Measurements from ENCODE around the gene NHSL2. TPM values are rescaled to one million over a fixed set of nuclear protein-coding genes. Genes with fewer than 3 reads are reported as not detected.
A peak's percentile ranks its signal among the peaks of the same experiment; 100 is the strongest.

NHSL2 gene
- total RNA-seq, 1 donor from 2014 or later = 4.7 TPM

DNA sequence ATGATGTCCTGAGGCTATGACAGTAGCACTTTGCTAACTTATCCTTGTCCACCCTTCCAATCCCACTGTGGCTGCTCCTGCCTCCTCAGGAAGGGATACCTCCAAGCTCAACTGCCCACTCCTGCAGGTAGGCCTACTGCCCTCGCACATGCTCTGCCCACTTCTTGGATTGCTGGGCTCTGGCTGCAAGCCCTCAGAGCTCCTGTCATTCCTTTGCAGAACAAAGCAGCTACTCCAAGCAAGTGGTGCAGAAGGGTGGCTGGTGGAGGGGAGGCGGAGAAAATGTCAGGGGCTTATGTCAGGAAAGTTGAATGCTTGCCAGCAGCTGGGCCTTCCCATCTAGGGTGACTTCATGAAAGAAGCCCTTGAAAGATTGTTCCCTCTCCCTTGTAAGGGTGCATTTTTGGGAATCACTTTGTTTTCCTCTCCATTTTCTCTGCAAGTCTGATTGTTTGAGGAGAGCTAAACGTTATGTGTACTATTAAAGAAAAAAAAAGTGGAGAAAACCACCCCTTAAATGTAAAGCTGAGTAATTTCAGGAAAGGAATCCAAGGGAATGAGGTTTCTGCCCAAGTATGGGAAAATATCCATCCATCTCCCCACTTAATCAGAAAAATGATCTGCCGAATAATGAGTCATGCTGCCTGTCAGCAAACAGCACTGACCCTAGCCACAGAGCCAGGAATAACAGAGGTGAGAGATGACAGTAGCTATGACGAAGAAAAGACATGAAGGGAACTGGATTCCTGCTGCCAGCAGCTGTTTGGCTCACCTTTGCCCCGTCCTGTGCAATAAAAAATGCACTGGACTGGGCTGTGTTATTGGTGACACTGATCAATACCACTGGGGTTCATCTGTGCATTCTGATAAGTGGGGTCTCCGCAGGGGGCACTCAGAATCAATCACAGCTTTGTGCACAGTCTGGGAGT, 119.1 kb downstream of the NHSL2 start:
- Histone ChIP-seq H3K4me3 (ENCODE audit: low read length in 3 of 3) (no peak overlapping the region), H3K9ac (ENCODE audit: low read depth in 1 of 3, low read length in 3 of 3) (no peak overlapping the region), H3K27ac (ENCODE audit: low read depth, low read length) (no peak overlapping the region), H3K4me1 (ENCODE audit: control insufficient read depth in 3 of 3, insufficient read depth in 3 of 3, low read length in 3 of 3) (peaks cover 0 to 2% (median 0%) of the 10 kb centered on the region in 3 donors), H3K36me3 (ENCODE audit: control insufficient read depth in 3 of 3, insufficient read depth in 3 of 3, low read length in 3 of 3) (no peaks in the 10 kb centered on the region), H3K27me3 (ENCODE audit: control insufficient read depth in 3 of 3, insufficient read depth in 3 of 3, low read length in 3 of 3) (peaks cover 0 to 8% (median 0%) of the 10 kb centered on the region in 3 donors), H3K9me3 (ENCODE audit: control insufficient read depth in 3 of 3, low read length in 3 of 3) (no peaks in the 10 kb centered on the region)

DNA sequence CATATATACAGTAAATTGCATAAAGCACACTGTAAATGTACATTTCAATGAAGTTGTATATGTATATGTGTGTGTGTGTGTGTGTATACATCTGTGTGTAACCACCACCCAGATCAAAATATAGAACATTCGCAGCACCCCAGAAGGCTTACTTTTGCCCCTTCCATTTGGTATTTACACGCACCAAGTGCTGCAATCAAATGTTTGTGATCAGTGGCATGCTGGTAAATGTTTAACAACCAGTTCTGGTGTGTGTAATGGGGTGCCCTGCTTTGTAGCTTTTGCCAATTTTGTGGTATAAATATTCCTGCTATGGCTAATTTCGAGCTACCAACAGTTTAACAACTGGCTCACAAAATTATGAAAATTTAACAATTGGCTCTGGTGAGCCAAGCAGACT, 119.8 kb downstream of the NHSL2 start:
- no peaks in the 10 kb centered on the region for H3K9me3 ChIP-seq (ENCODE audit: control insufficient read depth in 3 of 3, low read length in 3 of 3)
- no peak overlapping the region for H3K4me3 ChIP-seq (ENCODE audit: low read length in 3 of 3)
- no peak overlapping the region for H3K9ac ChIP-seq (ENCODE audit: low read depth in 1 of 3, low read length in 3 of 3)
- peaks cover 0 to 2% (median 0%) of the 10 kb centered on the region in 3 donors for H3K4me1 ChIP-seq (ENCODE audit: control insufficient read depth in 3 of 3, insufficient read depth in 3 of 3, low read length in 3 of 3)
- no peak overlapping the region for H3K27ac ChIP-seq (ENCODE audit: low read depth, low read length)
- no peaks in the 10 kb centered on the region for H3K36me3 ChIP-seq (ENCODE audit: control insufficient read depth in 3 of 3, insufficient read depth in 3 of 3, low read length in 3 of 3)
- peaks cover 0 to 8% (median 0%) of the 10 kb centered on the region in 3 donors for H3K27me3 ChIP-seq (ENCODE audit: control insufficient read depth in 3 of 3, insufficient read depth in 3 of 3, low read length in 3 of 3)

DNA sequence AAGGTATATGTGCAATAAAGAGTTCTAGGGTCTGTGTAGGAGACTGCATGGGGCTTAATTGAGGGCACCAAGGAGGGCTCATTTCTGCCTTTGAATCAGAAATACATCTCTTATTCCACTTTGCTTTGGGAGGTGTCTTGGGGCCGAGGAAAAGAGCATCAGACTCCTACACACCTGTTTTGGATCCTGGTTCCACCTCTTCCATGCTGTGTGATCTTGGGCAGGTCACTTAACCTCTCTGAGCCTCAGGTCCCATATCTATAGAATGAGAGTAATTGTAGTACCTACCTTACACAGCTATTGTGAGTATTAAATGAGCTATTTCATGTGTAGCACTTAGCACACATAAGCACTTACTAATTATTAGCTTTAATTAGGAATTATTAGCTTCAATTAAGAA, 120.5 kb downstream of the NHSL2 start:
- no peak overlapping the region for H3K4me3 ChIP-seq (ENCODE audit: low read length in 3 of 3)
- H3K4me1 ChIP-seq (ENCODE audit: control insufficient read depth in 3 of 3, insufficient read depth in 3 of 3, low read length in 3 of 3) = peaks cover 0 to 2% (median 0%) of the 10 kb centered on the region in 3 donors
- no peak overlapping the region for H3K9ac ChIP-seq (ENCODE audit: low read depth in 1 of 3, low read length in 3 of 3)
- peaks cover 0 to 8% (median 0%) of the 10 kb centered on the region in 3 donors for H3K27me3 ChIP-seq (ENCODE audit: control insufficient read depth in 3 of 3, insufficient read depth in 3 of 3, low read length in 3 of 3)
- H3K9me3 ChIP-seq (ENCODE audit: control insufficient read depth in 3 of 3, low read length in 3 of 3) = no peaks in the 10 kb centered on the region
- no peaks in the 10 kb centered on the region for H3K36me3 ChIP-seq (ENCODE audit: control insufficient read depth in 3 of 3, insufficient read depth in 3 of 3, low read length in 3 of 3)
- no peak overlapping the region for H3K27ac ChIP-seq (ENCODE audit: low read depth, low read length)

DNA sequence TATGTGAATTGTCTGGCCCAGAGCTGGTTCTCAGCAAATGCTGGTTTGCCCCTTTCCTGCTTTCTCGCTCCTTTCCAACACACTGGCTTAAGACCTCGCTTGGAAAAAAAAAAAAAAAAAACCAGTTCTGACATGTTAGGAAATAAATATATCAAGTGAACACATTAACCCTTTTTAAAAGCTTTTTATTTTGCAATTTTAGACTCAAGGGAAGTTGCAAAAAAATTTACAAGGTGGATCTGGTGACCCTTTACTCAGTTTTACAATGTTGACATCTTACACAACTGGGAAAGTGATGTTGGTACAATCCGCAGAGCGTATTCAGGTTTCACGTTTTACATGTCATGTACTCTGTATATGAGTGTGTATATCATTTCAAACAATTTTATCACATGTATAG, 121.0 kb downstream of the NHSL2 start:
- no peaks in the 10 kb centered on the region for H3K36me3 ChIP-seq (ENCODE audit: control insufficient read depth in 3 of 3, insufficient read depth in 3 of 3, low read length in 3 of 3)
- H3K27me3 ChIP-seq (ENCODE audit: control insufficient read depth in 3 of 3, insufficient read depth in 3 of 3, low read length in 3 of 3) = peaks cover 0 to 8% (median 0%) of the 10 kb centered on the region in 3 donors
- H3K4me1 ChIP-seq (ENCODE audit: control insufficient read depth in 3 of 3, insufficient read depth in 3 of 3, low read length in 3 of 3) = peaks cover 0 to 2% (median 0%) of the 10 kb centered on the region in 3 donors
- H3K9ac ChIP-seq (ENCODE audit: low read depth in 1 of 3, low read length in 3 of 3) = no peak overlapping the region
- H3K4me3 ChIP-seq (ENCODE audit: low read length in 3 of 3) = no peak overlapping the region
- H3K9me3 ChIP-seq (ENCODE audit: control insufficient read depth in 3 of 3, low read length in 3 of 3) = no peaks in the 10 kb centered on the region
- no peak overlapping the region for H3K27ac ChIP-seq (ENCODE audit: low read depth, low read length)

DNA sequence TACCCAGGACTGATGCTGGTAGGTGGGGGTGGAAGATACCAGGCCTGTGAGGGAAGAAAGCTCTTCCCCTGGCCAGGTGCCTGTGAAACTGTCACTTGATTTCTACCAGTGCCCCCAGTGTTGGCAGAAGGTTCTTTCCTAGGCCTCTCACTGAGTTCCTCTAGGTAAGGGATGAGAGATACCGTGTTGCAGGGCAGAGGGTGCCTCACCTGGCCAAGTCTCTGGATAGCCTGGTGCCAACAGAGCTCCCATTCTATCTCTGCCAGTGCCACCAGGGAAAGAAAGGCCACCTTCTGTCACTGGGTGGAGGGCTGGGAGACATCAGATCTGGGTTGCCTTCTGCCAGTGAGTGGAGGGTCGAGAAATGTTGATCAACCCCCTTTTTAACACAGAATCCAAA, 127.0 kb downstream of the NHSL2 start:
- Histone ChIP-seq H3K27me3 (ENCODE audit: control insufficient read depth in 3 of 3, insufficient read depth in 3 of 3, low read length in 3 of 3) (no peaks in the 10 kb centered on the region), H3K36me3 (ENCODE audit: control insufficient read depth in 3 of 3, insufficient read depth in 3 of 3, low read length in 3 of 3) (no peaks in the 10 kb centered on the region), H3K4me3 (ENCODE audit: low read length in 3 of 3) (no peak overlapping the region), H3K9ac (ENCODE audit: low read depth in 1 of 3, low read length in 3 of 3) (no peak overlapping the region), H3K9me3 (ENCODE audit: control insufficient read depth in 3 of 3, low read length in 3 of 3) (no peaks in the 10 kb centered on the region), H3K27ac (ENCODE audit: low read depth, low read length) (no peak overlapping the region), H3K4me1 (ENCODE audit: control insufficient read depth in 3 of 3, insufficient read depth in 3 of 3, low read length in 3 of 3) (peaks cover 0 to 10% (median 6%) of the 10 kb centered on the region in 3 donors)

DNA sequence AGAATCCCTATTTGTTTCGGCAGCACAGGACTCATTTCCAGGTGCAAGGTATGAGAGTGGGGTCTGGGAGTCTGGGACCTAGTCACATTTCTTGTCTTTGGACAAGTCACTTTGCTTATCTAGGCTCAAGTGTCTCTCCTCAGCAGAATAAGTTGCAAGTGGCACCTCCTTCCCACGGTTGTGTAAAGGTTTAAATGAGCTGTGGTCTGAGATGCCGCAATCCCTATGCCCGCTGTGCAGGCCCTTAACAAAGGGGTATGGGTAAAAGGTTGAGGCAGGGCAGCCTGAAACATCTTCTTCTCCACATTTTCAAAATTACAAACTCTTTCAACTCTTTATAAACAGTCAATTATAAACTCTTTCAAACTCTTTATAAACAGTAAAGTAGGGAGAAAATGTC, 127.4 kb downstream of the NHSL2 start:
- H3K9ac ChIP-seq (ENCODE audit: low read depth in 1 of 3, low read length in 3 of 3) = no peak overlapping the region
- no peak overlapping the region for H3K27ac ChIP-seq (ENCODE audit: low read depth, low read length)
- H3K4me3 ChIP-seq (ENCODE audit: low read length in 3 of 3) = no peak overlapping the region
- H3K9me3 ChIP-seq (ENCODE audit: control insufficient read depth in 3 of 3, low read length in 3 of 3) = no peaks in the 10 kb centered on the region
- H3K4me1 ChIP-seq (ENCODE audit: control insufficient read depth in 3 of 3, insufficient read depth in 3 of 3, low read length in 3 of 3) = peaks cover 3 to 10% (median 6%) of the 10 kb centered on the region in 3 donors
- no peaks in the 10 kb centered on the region for H3K27me3 ChIP-seq (ENCODE audit: control insufficient read depth in 3 of 3, insufficient read depth in 3 of 3, low read length in 3 of 3)
- H3K36me3 ChIP-seq (ENCODE audit: control insufficient read depth in 3 of 3, insufficient read depth in 3 of 3, low read length in 3 of 3) = no peaks in the 10 kb centered on the region

DNA sequence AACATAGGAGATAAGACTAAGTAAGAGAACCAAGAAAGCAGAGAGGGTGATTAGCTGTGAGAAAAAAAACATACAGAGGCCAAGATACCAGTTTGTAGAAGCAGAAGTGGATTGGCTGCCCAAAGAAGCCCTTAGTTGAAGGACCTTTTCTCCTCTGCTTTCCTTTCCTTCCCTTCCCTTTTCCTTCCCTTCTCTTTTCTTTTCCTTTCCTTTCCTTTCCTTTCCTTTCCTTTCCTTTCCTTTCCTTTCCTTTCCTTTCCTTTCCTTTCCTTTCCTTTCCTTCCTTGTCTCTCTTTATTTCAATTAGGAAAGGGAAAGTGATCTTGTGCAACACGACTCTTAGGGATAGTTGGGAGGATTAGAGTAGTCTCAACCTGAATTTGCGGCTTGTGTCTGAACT, 128.2 kb downstream of the NHSL2 start:
- Histone ChIP-seq H3K9ac (ENCODE audit: low read depth in 1 of 3, low read length in 3 of 3) (no peak overlapping the region), H3K27ac (ENCODE audit: low read depth, low read length) (no peak overlapping the region), H3K36me3 (ENCODE audit: control insufficient read depth in 3 of 3, insufficient read depth in 3 of 3, low read length in 3 of 3) (no peaks in the 10 kb centered on the region), H3K27me3 (ENCODE audit: control insufficient read depth in 3 of 3, insufficient read depth in 3 of 3, low read length in 3 of 3) (peaks cover 0 to 1% (median 0%) of the 10 kb centered on the region in 3 donors), H3K4me1 (ENCODE audit: control insufficient read depth in 3 of 3, insufficient read depth in 3 of 3, low read length in 3 of 3) (peaks cover 3 to 10% (median 6%) of the 10 kb centered on the region in 3 donors), H3K9me3 (ENCODE audit: control insufficient read depth in 3 of 3, low read length in 3 of 3) (no peaks in the 10 kb centered on the region), H3K4me3 (ENCODE audit: low read length in 3 of 3) (no peak overlapping the region)

DNA sequence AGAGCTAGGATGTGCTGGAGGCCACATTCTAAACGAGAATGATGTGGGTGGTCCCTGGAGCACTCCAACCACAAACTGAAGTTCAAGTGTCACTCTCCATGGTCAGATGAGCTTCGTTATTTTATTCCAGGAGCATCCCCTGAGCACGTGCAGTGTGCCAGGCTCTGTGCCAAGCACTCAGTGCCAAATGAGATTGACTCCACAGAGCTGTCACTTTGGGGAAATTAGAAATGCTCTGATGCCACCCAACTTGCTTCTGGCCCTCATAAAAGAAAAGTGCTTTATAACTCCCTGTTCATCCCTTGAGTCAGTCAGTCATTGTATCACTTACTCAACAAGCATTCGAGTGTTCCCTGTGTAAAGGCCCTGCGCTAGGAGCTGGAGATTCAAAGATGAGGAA, 129.9 kb downstream of the NHSL2 start:
- Histone ChIP-seq H3K27ac (ENCODE audit: low read depth, low read length) (peak overlapping the region; percentile 31), H3K4me3 (ENCODE audit: low read length in 3 of 3) (no peak overlapping the region), H3K27me3 (ENCODE audit: control insufficient read depth in 3 of 3, insufficient read depth in 3 of 3, low read length in 3 of 3) (peaks cover 0 to 4% (median 0%) of the 10 kb centered on the region in 3 donors), H3K36me3 (ENCODE audit: control insufficient read depth in 3 of 3, insufficient read depth in 3 of 3, low read length in 3 of 3) (no peaks in the 10 kb centered on the region), H3K4me1 (ENCODE audit: control insufficient read depth in 3 of 3, insufficient read depth in 3 of 3, low read length in 3 of 3) (peaks cover 8 to 11% (median 10%) of the 10 kb centered on the region in 3 donors), H3K9me3 (ENCODE audit: control insufficient read depth in 3 of 3, low read length in 3 of 3) (no peaks in the 10 kb centered on the region), H3K9ac (ENCODE audit: low read depth in 1 of 3, low read length in 3 of 3) (no peak overlapping the region)

DNA sequence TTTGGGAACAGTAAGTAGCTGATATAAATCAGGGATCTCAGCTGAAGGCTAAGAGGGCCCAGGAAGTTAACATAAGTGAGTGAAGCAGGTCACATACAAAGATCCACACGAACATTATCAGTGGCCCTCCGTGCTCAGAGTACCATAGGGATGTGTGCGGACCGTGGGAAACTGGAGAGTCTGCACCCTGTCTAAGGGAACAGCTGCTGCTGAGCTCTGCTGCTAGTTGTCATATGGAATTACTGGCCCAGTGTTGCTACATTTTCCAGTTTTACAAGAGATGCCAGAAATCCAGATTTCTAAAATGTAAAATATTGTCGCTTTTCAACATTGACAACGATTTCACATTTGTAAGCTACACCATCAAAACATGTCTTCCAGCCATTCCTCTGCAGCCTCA, 130.5 kb downstream of the NHSL2 start:
- H3K36me3 ChIP-seq (ENCODE audit: control insufficient read depth in 3 of 3, insufficient read depth in 3 of 3, low read length in 3 of 3) = no peaks in the 10 kb centered on the region
- H3K9ac ChIP-seq (ENCODE audit: low read depth in 1 of 3, low read length in 3 of 3) = no peak overlapping the region
- H3K9me3 ChIP-seq (ENCODE audit: control insufficient read depth in 3 of 3, low read length in 3 of 3) = no peaks in the 10 kb centered on the region
- peaks cover 10 to 17% (median 14%) of the 10 kb centered on the region in 3 donors for H3K4me1 ChIP-seq (ENCODE audit: control insufficient read depth in 3 of 3, insufficient read depth in 3 of 3, low read length in 3 of 3)
- no peak overlapping the region for H3K4me3 ChIP-seq (ENCODE audit: low read length in 3 of 3)
- H3K27ac ChIP-seq (ENCODE audit: low read depth, low read length) = no peak overlapping the region
- peaks cover 0 to 4% (median 0%) of the 10 kb centered on the region in 3 donors for H3K27me3 ChIP-seq (ENCODE audit: control insufficient read depth in 3 of 3, insufficient read depth in 3 of 3, low read length in 3 of 3)
